NCI-H82 treated with DMSO at 0.1 percent for 48 hours (cell line): ENCODE measurements around the gene CLPTM1L.
"Not testable (repeated sequence)": the region's sequence is repeated elsewhere in the genome, so short reads cannot be mapped to it uniquely, and the experiment has no call there.

Experiments
- DNase-seq: peaks from one replicate; lab custom pipeline; 2025; ENCODE audit not compliant: unreplicated experiment; lab: John Stamatoyannopoulos, UW

Gene CLPTM1L

GRCh38 chr5:1342268-1342667 lies 2.6 kb downstream of the CLPTM1L start:
- DNase-seq = no peak

DNA sequence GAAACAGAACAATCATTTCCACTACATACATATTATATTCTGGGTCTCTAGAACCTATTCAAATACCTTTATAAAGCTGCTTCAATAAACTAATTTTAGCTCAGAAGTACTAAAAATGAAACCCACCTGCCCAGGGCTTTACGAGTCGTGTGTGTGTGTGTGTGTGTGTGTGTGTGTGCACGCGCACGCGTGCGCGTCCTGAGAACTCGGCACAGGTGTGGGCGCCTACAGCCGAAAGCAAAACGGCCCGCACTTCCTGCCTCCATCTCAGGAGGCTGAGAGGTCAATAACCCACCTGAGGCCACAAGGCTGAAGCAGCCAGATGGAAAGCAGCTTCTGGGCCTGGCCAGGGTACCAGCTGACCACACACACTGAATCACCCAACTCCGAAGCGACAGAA lies 3.0 kb downstream of the CLPTM1L start:
- no peak for DNase-seq

- not testable (repeated sequence) for DNase-seq
Measured at GRCh38 chr5:1339818-1340210, 5.1 kb downstream of the CLPTM1L start.

DNA sequence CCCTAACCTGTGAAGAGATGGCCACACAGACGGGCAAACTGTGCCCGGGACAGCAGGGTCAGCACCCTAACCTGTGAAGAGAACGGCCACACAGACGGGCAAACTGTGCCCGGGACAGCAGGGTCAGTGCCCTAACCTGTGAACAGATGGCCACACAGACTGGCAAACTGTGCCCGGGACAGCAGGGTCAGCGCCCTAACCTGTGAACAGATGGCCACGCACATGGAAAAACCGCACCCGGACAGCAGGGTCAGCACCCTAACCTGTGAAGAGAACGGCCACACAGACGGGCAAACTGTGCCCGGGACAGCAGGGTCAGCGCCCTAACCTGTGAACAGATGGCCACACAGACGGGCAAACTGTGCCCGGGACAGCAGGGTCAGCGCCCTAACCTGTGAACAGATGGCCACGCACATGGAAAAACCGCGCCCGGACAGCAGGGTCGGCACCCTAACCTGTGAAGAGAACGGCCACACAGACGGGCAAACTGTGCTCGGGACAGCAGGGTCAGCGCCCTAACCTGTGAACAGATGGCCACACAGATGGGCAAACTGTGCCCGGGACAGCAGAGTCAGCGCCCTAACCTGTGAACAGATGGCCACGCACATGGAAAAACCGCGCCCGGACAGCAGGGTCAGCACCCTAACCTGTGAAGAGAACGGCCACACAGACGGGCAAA lies 5.6 kb downstream of the CLPTM1L start:
- DNase-seq = not testable (repeated sequence)

DNA sequence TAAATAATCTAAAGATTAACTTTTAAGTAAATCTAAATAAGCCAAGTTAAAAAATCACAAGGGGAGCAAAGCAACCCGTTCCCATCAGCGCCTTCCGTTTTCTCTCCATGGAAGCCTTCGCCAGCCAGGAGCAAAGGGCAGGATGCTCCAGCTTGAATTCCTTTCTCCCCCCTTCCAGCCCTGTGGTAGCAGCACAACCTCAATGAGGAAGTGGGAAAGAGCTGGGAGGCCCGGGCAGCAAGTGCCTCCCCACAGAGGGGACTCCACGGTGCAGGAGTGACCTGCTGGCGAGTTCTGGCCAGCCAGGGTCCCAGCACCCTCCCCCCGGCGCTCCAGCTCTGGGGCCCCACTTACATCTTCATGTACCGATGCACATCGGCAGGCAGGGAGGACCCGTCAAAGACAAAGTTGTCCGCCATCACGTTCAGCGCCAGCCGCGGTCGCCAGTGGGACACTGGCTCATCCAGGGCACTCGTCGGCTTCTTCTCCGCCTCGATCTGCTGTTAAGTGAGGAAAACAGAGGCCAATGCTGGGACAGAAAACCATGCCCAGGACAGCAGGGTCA lies 6.3 kb downstream of the CLPTM1L start:
- no peak for DNase-seq

GRCh38 chr5:1338196-1338490 lies 6.8 kb downstream of the CLPTM1L start:
- DNase-seq = no peak

GRCh38 chr5:1337489-1338195 lies 7.3 kb downstream of the CLPTM1L start:
- DNase-seq = no peak

DNA sequence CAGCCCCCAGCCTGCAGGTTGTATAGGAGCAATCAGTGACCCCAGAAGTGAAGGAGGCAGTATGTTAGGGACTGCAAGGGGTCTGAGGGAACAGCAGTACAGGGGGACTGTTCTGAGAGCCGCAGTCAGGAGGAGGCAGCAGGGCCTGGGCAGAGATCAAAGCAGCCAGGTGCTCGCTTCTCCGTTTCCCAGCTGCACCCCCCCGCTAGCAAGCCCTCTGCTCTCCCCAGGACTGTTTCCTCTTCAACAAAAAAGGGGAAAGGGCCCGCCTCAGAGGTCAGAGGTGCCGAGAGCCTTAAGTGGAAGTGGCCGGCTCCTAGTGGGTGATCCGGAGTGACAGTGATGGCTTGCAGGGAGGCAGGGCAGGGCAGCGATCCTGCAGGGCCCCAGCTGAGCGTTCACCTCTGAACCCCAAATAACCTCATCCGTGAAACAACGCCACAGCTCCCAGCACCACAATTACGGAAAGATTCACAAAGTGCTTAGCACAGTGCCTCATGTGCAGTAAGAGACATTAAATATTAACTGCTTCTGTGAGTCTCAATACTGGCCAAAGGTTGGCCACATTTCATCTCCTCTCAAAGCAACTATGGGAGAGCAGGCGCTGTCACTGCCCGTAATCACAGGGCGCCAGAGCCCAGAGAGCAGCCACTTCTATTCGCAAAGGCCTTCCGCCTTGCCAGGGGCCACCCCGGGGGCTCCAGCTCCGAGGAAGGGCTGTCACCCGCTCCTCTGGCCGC lies 8.0 kb downstream of the CLPTM1L start:
- no peak for DNase-seq

- DNase-seq = no peak
Measured at GRCh38 chr5:1336106-1336561, 8.8 kb downstream of the CLPTM1L start.

GRCh38 chr5:1335540-1336095 lies 9.3 kb downstream of the CLPTM1L start:
- DNase-seq = no peak

GRCh38 chr5:1334831-1335539 lies 9.9 kb downstream of the CLPTM1L start:
- no peak for DNase-seq

DNA sequence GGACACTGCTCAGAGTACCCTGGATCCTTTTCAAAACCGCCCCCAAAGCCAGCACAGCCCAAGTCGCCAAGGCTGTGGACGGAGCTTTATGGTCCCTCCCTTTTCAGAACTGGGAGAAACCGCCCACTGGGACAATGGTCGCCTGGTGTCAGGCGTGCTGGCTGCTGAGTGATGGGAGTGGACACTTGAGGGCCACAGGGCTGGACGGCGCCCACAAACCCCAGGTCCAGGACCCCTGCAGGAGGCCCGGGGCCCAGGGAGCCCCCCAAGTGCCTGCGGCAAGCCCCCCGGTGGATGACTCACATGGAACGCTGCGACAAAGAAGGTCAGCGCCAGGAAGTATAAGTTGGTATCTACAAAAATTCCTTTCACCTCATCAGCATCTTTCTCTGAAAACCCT lies 10.9 kb downstream of the CLPTM1L start:
- no peak for DNase-seq

- not testable (repeated sequence) for DNase-seq
Measured at GRCh38 chr5:1333286-1333685, 11.6 kb downstream of the CLPTM1L start.

GRCh38 chr5:1332461-1333001 lies 12.4 kb downstream of the CLPTM1L start:
- no peak for DNase-seq

- DNase-seq = no peak
Measured at GRCh38 chr5:1331861-1332405, 13.0 kb downstream of the CLPTM1L start.

DNA sequence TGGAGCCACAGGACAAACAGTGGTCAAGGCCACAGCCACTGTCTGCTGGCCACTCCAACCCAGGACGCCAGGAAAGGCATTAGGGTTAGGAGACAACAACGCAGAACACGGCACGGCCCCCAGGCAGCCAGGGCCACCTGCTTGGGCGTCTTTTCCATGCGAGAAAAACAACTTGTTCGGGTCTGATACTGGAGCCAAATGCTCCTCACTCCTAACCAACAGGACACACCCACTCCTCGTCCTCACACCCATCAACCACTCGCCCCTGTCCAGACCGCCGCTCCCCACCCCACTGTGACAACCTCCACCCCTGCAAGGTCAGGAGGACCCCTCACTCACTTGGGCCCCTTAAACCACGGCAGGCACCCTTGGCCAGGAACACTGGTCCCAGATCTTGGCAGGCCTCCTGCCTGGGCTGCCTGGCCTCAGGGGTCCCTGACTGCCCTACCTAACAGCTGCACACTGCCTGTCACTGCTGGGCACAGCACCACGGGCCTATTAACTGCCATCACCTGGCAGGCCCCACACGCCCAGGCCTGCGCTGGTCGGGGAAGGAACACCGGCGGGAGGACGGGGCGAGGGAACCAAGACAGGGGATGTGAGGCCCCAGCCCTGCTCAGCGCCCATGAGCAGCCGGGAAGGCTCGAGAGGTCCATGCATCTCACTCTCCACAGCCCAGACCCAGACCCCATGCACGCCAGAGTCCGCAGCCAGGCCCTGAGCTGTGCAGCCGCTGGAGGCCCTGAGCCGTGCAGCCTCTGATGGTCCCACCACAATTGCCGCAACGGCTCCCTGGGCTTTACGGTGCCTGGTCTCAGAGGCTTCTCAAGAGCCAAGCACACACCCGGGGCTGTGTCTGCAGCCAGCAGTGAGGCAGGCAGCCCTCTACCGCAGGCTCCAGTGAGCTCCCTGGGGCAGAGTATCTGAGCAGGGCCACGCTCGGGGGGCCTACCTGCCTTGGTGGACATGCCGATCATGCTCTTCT lies 13.8 kb downstream of the CLPTM1L start:
- no peak for DNase-seq

DNA sequence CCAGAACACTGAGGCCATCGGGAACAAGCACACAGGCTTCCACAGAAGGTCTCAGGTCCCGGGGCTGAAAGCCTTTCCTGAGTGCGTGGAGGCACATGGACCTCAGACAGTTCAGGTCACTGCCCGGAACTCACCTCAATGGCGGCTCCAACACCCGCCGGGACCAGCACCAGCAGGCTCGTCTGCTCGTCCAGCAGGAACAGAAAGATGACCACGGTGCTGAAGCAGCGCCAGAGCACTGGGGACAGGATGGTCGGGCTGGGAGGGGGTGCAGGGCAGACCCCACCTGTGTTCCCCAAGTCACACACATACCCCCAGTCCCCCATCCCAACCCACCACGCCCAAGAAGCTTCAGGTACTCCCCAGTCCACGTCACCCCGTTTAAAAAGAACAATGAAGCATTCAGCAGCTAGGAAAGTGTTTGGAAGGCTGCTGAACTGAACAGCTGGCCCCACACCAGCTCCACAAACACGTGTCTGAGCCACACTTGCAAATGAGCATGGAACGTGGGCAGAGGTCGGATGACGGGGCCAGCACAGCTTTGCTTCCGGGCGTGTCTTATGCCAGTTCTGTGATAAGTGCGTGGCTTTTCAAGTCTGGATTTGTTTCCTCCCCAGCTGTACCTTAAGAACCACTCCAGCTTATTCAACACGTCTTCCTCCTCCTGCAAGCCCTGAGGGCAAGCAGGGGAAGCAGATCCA lies 14.6 kb downstream of the CLPTM1L start:
- no peak for DNase-seq

DNA sequence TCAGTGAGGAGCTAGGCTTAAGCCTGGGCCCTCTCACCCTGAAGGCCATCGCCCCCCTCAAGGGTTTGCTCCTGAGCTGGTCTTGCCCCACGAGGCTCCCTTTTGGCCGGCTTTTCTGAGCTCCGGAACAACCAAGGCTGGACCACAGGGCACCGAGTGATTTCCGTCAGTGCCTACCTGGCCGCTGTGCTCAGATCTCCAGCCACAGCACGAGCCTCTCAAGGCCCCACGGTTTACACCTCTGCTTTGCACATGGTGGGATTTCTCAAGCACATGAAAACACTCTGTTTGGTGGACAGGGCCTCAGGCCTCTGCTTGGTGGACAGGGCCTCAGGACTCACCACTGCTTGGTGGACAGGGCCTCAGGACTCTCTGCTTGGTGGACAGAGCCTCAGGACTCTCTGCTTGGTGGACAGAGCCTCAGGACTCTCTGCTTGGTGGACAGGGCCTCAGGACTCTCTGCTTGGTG lies 15.8 kb downstream of the CLPTM1L start:
- no peak for DNase-seq
